Measurements from ENCODE around the gene ABHD12B.

The ABHD12B gene

DNA sequence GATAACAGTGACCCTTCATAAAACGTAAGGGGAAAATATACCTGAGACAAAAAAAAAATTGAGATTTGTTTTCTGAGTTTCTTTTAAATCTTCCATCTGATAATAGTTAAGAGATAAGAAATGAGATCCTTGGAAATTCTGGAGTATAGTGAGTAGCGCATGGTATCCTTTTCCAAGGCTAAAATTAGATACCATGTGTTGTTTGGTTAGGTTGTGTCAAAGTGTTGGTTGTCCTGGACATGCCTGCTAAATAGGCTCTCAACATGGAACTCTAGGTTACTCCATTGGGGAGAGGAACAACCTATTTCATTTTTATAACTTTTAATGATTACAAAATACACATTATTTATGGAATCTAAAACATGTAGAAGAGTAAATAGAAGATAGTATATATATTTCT is 57.7 kb downstream of the ABHD12B start:
- Histone ChIP-seq H3K27ac (no peak overlapping the region), H3K27me3 (replicated peaks) (no peaks in the 10 kb centered on the region), H3K4me3 (ENCODE audit: low read depth, low read length) (no peak overlapping the region), H3K36me3 (replicated peaks) (peaks cover 11% of the 10 kb centered on the region)
- TF ChIP-seq, protein P1, sequence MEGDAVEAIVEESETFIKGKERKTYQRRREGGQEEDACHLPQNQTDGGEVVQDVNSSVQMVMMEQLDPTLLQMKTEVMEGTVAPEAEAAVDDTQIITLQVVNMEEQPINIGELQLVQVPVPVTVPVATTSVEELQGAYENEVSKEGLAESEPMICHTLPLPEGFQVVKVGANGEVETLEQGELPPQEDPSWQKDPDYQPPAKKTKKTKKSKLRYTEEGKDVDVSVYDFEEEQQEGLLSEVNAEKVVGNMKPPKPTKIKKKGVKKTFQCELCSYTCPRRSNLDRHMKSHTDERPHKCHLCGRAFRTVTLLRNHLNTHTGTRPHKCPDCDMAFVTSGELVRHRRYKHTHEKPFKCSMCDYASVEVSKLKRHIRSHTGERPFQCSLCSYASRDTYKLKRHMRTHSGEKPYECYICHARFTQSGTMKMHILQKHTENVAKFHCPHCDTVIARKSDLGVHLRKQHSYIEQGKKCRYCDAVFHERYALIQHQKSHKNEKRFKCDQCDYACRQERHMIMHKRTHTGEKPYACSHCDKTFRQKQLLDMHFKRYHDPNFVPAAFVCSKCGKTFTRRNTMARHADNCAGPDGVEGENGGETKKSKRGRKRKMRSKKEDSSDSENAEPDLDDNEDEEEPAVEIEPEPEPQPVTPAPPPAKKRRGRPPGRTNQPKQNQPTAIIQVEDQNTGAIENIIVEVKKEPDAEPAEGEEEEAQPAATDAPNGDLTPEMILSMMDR (IDR thresholded peaks at IDR 0.05; ENCODE audit: low read depth, low read length, missing control alignments) = no peak
- in situ Hi-C loops (cut with HindIII; ENCODE audit: low pct_ligation_motif_present, low sequenced_read_pairs) = no loop called here
- DNase-seq = no peak

DNA sequence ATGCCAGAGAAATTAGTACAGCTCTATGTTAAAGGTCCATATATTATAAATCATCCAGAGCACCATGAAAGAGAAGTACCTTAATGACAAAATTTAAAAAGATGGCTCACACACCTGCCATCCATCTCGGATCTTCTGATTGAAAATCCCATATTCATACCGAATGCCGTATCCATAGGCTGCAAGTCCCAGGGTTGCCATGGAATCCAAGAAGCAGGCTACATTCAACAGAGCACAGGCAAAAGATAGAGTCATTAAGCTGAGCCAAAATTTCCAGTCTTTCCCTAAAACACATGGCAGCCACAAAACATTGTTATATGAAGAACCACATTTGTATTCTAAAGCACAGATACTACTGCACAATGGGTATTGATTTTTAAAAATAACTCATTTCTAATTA is 59.7 kb downstream of the ABHD12B start:
- H3K4me3 ChIP-seq (ENCODE audit: low read depth, low read length) = no peak overlapping the region
- H3K27ac ChIP-seq = no peak overlapping the region
- TF ChIP-seq, protein P1 (IDR thresholded peaks at IDR 0.05; ENCODE audit: low read depth, low read length, missing control alignments) = no peak
- in situ Hi-C loops (cut with HindIII; ENCODE audit: low pct_ligation_motif_present, low sequenced_read_pairs) = no loop called here
- no peak for DNase-seq
- peaks cover 24% of the 10 kb centered on the region for H3K36me3 ChIP-seq (replicated peaks)
- no peaks in the 10 kb centered on the region for H3K27me3 ChIP-seq (replicated peaks)

DNA sequence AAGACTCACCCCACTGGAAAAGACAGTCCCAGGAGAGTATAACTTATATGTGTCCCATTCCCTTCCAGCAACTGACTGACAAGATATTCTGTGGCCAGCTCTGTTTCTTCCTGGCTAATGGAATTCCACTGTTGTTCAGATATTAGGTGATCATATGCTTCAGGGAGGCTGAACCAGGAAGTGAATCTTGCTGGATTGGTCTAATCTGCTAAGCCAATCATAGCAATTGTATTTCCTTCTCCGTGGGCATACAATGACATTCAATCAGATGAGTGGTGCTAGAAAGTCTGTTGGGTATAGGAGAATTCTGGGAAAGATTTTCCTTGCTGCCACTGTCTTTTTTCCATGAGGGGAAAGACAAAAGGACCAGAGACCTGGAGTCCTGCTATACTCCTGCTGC is 60.3 kb downstream of the ABHD12B start:
- TF ChIP-seq, protein P1 (IDR thresholded peaks at IDR 0.05; ENCODE audit: low read depth, low read length, missing control alignments) = no peak
- H3K27ac ChIP-seq = no peak overlapping the region
- in situ Hi-C loops (cut with HindIII; ENCODE audit: low pct_ligation_motif_present, low sequenced_read_pairs) = no loop called here
- H3K36me3 ChIP-seq (replicated peaks) = peaks cover 24% of the 10 kb centered on the region
- no peaks in the 10 kb centered on the region for H3K27me3 ChIP-seq (replicated peaks)
- DNase-seq = no peak
- no peak overlapping the region for H3K4me3 ChIP-seq (ENCODE audit: low read depth, low read length)

DNA sequence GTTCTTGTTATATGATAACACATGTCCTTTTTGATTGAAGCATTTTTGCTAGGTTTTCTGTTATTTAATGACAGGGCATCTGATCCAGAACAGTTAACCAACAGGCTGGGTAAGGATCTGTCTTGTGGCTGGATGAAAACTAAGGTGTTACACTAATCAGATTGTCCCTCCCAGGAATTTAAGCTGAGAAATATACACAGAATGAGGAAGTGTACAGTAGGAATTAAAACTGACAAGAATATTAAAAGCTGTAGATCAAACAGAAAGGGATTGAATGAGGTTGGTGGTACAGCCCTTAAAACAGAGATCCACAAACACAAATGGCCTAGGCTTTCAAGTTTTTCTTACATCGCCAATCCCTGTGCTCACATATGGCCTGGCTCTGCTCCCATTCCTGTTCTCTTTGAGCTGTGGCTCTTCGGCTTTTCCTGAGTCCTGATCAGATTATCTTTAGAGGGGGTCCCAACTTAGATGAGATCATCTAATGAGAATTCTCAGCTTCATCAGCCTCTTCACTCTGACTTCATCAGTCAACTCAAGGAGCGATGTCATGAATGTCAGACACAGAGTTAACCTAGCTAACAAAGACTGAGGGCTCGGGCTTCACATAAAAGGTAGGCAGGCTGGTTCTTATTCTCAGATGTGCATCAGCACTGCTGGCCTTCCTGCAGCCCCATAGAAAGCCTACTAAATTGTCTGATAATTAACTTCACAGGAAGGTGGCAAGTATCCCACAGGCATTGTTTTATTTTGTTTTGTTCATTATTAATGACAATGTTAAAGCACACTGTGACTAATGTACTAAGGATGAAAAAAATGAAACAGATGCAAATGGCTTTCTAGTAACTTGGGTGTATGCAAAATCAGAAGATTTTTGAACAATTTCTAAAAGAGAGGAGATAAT is 61.0 kb downstream of the ABHD12B start:
- no peak overlapping the region for H3K27ac ChIP-seq
- in situ Hi-C loops (cut with HindIII; ENCODE audit: low pct_ligation_motif_present, low sequenced_read_pairs) = no loop called here
- no peaks in the 10 kb centered on the region for H3K27me3 ChIP-seq (replicated peaks)
- TF ChIP-seq, protein P1 (IDR thresholded peaks at IDR 0.05; ENCODE audit: low read depth, low read length, missing control alignments) = no peak
- H3K4me3 ChIP-seq (ENCODE audit: low read depth, low read length) = no peak overlapping the region
- H3K36me3 ChIP-seq (replicated peaks) = peaks cover 24% of the 10 kb centered on the region
- DNase-seq = no peak

DNA sequence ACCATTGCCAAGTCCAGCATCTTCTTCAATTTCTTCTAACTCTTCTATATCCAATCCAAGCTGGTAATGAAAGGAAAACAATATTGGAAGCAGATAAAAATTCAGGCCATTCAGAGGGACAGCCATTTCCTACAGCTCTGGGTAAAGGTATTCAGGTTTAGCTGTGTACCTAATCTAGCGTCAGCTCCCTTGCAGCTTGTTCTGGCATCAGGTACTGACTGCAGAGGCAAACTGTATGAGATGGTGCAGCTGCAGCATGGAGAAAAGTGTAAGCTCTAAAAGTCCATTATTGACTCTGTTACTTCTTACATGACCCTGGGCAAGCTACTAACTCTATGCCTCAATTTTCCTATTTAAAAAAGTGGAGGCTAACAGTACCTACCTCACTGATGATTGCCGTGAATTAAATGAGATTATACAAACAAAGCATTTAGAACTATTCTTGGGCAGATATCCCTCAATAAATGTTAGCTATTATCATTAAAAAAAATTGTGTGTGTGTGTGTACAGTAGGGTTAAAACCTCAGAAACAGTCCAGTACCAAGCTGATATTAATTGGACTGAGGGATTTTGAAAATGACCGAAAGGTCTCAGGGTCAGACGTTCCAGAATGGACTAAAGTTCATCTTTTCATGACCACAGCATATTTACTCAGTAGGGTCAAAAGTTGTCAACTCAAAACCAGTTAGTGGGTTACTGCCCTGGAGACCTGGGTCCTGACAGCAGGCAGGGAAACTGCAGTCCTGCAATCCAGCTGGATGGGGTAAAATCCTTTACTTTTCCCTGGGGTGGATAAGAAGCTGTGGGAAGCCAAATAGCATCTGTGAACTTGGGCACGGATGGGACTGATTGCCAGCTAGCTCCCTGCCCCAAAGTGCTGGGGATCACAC is 63.5 kb downstream of the ABHD12B start:
- no peak overlapping the region for H3K27ac ChIP-seq
- in situ Hi-C loops (cut with HindIII; ENCODE audit: low pct_ligation_motif_present, low sequenced_read_pairs) = no loop called here

More for the DNA sequence above, 63.5 kb downstream of the ABHD12B start:
- Histone ChIP-seq H3K27me3 (replicated peaks) (no peaks in the 10 kb centered on the region), H3K4me3 (ENCODE audit: low read depth, low read length) (no peak overlapping the region), H3K36me3 (replicated peaks) (peaks cover 21% of the 10 kb centered on the region)
- TF ChIP-seq, protein P1 (IDR thresholded peaks at IDR 0.05; ENCODE audit: low read depth, low read length, missing control alignments) = no peak
- no peak for DNase-seq

Data from brain microvascular endothelial cell (primary cell).